PC-3 (cell line): ENCODE data around the gene POLR2B. TPM values are rescaled to one million over a fixed set of nuclear protein-coding genes. Genes with fewer than 3 reads are reported as not detected.

Experiments used
- ATAC-seq: fragments of 200-7000 bp; cut with Tn5 transposase; 2 replicates; pipeline ENCODE4 v1.9.1; 2020; ENCODE audit warnings: mild to moderate bottlenecking, moderate library complexity
- BruUV-seq: library from RNA; stranded (reverse); fragments of 400-500 nt; replicated peaks from 2 replicates; lab custom pipeline; 2021; lab: Mats Ljungman, UMichigan
- CTCF ChIA-PET: fragments of 300-600 bp; sonication (Branson Sonifier 250); formaldehyde crosslinking; loops from one replicate; lab custom pipeline; 2022; ENCODE audit warnings: antibody characterized with exemption; lab: Charles Lee
- POLR2A ChIA-PET: fragments of 300-600 bp; sonication (Branson Sonifier 250); formaldehyde crosslinking; loops from one replicate; lab custom pipeline; 2022; ENCODE audit warnings: antibody characterized with exemption; ENCODE audit not compliant: unreplicated experiment; lab: Charles Lee
- DNase-seq: peaks from one replicate; pipeline ENCODE4 v3.0.0-alpha.2; 2015
- H2AFZ ChIP-seq: fragments of 300-600 bp; sonication (generic); 2 replicates; pipeline ENCODE4 v1.6.0; 2016; ENCODE audit warnings: antibody characterized with exemption, low read length
- H3F3A ChIP-seq: fragments of 300-600 bp; sonication (generic); one replicate; pipeline ENCODE4 v1.6.0; 2017; ENCODE audit warnings: antibody characterized with exemption, low read length, control low read depth, mild to moderate bottlenecking; ENCODE audit not compliant: unreplicated experiment
- H3K27ac ChIP-seq: fragments of 300-600 bp; sonication (generic); 2 replicates; pipeline ENCODE4 v1.5.1; 2016; ENCODE audit warnings: mild to moderate bottlenecking, low read length
- H3K27me3 ChIP-seq: fragments of 300-600 bp; sonication (generic); 2 replicates; pipeline ENCODE4 v1.6.1; 2016; ENCODE audit warnings: low read length, mixed read lengths
- H3K36me3 ChIP-seq: fragments of 300-600 bp; sonication (generic); 2 replicates; pipeline ENCODE4 v1.6.1; 2016; ENCODE audit warnings: low read depth, mixed run types, low read length, mixed read lengths
- H3K4me1 ChIP-seq: fragments of 300-600 bp; sonication (generic); 2 replicates; pipeline ENCODE4 v1.5.1; 2016; ENCODE audit warnings: low read length; ENCODE audit not compliant: insufficient read depth
- H3K4me2 ChIP-seq: fragments of 300-600 bp; sonication (generic); 2 replicates; pipeline ENCODE4 v1.6.0; 2016; ENCODE audit warnings: low read length
- H3K4me3 ChIP-seq: fragments of 300-600 bp; sonication (generic); 2 replicates; pipeline ENCODE4 v1.5.1; 2016; ENCODE audit warnings: mild to moderate bottlenecking, low read length, mixed read lengths
- H3K79me2 ChIP-seq: fragments of 300-600 bp; sonication (generic); 2 replicates; pipeline ENCODE4 v1.6.1; 2017; ENCODE audit warnings: low read length, mixed read lengths
- H3K9ac ChIP-seq: fragments of 300-600 bp; sonication (generic); 2 replicates; pipeline ENCODE4 v1.6.0; 2016; ENCODE audit warnings: mild to moderate bottlenecking, low read length
- H3K9me2 ChIP-seq: fragments of 300-600 bp; sonication (generic); replicated peaks from 2 replicates; pipeline ENCODE4 v1.6.1; 2016; ENCODE audit warnings: mixed run types, low read length, mixed read lengths
- H3K9me3 ChIP-seq: fragments of 300-600 bp; sonication (generic); 2 replicates; pipeline ENCODE4 v1.6.1; 2016; ENCODE audit warnings: low read length, mixed read lengths
- H4K20me1 ChIP-seq: fragments of 300-600 bp; sonication (generic); 2 replicates; pipeline ENCODE4 v1.6.1; 2016; ENCODE audit warnings: low read length, mixed read lengths
- EZH2 ChIP-seq: fragments of 300-600 bp; sonication (generic); IDR thresholded peaks from one replicate; pipeline ENCODE4 v1.6.1; 2017; ENCODE audit warnings: antibody characterized with exemption, mild to moderate bottlenecking, low read length; ENCODE audit not compliant: unreplicated experiment
- EZH2phosphoT487 ChIP-seq: fragments of 300-600 bp; sonication (generic); IDR thresholded peaks from 2 replicates; pipeline ENCODE4 v1.6.1; 2018; ENCODE audit warnings: mild to moderate bottlenecking, antibody characterized with exemption, low read length, borderline replicate concordance
- intact Hi-C: fragments of 100-400 bp; cut with micrococcal nuclease; formaldehyde crosslinking; loops from 2 replicates; pipeline ENCODE4 v1.9.0; 2023
- total RNA-seq: library from RNA; depleted of rRNA; stranded (reverse); fragments of >200 nt; gene quantifications from 2 replicates; pipeline ENCODE4 v1.2.3, GENCODE V29; 2014
- TF ChIP-seq, protein P1 (sequence below): fragments of 300-600 bp; sonication (generic); conservative IDR thresholded peaks from 2 replicates; pipeline ENCODE4 v1.5.1; 2017; ENCODE audit warnings: antibody characterized with exemption, low read depth, mild to moderate bottlenecking, low read length

The POLR2B gene
- total RNA-seq, 1 experiment from 2014 or later: 190 TPM

DNA sequence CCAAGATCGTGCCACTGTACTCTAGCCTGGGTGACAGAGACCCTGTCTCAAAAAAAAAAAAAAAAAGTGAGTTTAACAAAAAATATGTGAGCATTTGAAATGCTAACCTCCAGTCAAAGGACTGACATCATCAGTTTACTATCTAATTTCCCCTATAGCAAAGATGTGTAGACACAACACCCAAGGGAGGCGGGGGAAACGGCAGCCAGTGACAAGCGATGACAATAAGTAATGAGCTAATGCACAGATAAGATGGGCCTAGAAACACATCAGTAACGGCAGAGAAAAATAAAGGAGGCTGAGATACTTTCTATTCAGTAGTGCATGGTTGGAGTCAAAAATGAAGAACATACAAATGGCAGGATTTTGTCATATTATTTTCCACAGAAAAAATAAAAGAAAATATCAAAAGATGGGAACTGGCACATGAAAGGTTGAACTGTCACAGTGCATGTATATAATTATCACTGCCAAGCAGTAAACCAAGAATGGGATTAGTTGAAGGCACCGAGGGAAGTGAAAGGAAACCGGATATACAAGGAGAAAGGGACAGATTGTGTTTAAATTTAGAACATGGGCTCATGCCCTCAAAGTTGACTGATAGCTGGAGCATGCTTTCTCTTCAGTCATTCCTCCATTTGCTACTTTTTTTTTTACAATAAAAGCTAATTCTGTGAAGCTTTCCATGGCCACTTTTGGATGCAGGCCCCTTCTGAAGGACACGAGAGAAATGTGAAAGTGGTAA lies 89.7 kb downstream of the POLR2B start:
- no TSS peak for BruUV-seq
- H4K20me1 ChIP-seq: no peaks in the 10 kb centered on the region
- no peak for DNase-seq
- H3K27ac ChIP-seq: no peak overlapping the region
- no peak overlapping the region for H3K4me2 ChIP-seq
- H3K79me2 ChIP-seq: no peaks in the 10 kb centered on the region
- H3K9me2 ChIP-seq: no peaks in the 10 kb centered on the region
- H3K9me3 ChIP-seq: no peaks in the 10 kb centered on the region
- no peaks in the 10 kb centered on the region for H3F3A ChIP-seq
- H2AFZ ChIP-seq: no peak overlapping the region
- TF ChIP-seq EZH2phosphoT487: no peak
- TF ChIP-seq, protein P1, sequence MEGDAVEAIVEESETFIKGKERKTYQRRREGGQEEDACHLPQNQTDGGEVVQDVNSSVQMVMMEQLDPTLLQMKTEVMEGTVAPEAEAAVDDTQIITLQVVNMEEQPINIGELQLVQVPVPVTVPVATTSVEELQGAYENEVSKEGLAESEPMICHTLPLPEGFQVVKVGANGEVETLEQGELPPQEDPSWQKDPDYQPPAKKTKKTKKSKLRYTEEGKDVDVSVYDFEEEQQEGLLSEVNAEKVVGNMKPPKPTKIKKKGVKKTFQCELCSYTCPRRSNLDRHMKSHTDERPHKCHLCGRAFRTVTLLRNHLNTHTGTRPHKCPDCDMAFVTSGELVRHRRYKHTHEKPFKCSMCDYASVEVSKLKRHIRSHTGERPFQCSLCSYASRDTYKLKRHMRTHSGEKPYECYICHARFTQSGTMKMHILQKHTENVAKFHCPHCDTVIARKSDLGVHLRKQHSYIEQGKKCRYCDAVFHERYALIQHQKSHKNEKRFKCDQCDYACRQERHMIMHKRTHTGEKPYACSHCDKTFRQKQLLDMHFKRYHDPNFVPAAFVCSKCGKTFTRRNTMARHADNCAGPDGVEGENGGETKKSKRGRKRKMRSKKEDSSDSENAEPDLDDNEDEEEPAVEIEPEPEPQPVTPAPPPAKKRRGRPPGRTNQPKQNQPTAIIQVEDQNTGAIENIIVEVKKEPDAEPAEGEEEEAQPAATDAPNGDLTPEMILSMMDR: no peak
- no peak for TF ChIP-seq EZH2
- ChIA-PET POLR2A (no interaction called here), CTCF (no interaction called here)
- H3K27me3 ChIP-seq: no peaks in the 10 kb centered on the region
- no peak overlapping the region for H3K4me3 ChIP-seq
- H3K9ac ChIP-seq: no peak overlapping the region
- intact Hi-C loops: loop anchor here (10.0 kb wide), 1 partner anchor 86 kb away; no protein-coding TSS in a partner anchor
- no peaks in the 10 kb centered on the region for H3K36me3 ChIP-seq
- peaks cover 27% of the 10 kb centered on the region for H3K4me1 ChIP-seq
- ATAC-seq: no peak

DNA sequence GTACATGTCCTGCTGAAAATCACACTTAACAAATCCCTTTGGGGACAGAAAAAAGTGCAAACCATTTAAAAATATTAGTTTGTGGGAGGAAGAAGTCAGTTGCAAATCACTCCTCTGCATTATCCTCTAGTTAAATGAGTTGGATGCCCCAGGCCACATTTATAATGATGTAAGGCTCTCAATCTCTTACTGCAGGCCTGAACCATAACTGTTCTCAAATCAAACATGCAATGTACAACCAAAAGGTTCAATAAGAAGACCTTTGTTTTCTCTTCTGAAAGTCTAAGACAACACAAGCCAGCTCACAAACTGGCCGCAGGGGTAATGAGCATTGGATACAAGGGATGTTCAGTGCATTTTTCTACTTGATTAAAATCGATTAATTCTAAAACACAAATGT lies 91.8 kb downstream of the POLR2B start:
- H3K4me2 ChIP-seq: no peak overlapping the region
- no peaks in the 10 kb centered on the region for H3K27me3 ChIP-seq
- no peaks in the 10 kb centered on the region for H3K9me2 ChIP-seq
- peak; percentile 29; the same call in 1 of the 2 replicates for ATAC-seq
- no peaks in the 10 kb centered on the region for H3K36me3 ChIP-seq
- no peaks in the 10 kb centered on the region for H3F3A ChIP-seq
- H3K4me1 ChIP-seq: peaks cover 9% of the 10 kb centered on the region; the same call in 1 of the 2 replicates
- ChIA-PET POLR2A (no interaction called here), CTCF (no interaction called here)
- no peak overlapping the region for H3K9ac ChIP-seq
- H3K27ac ChIP-seq: no peak overlapping the region
- H4K20me1 ChIP-seq: no peaks in the 10 kb centered on the region
- intact Hi-C loops: no loop called here
- H3K79me2 ChIP-seq: no peaks in the 10 kb centered on the region
- TF ChIP-seq EZH2phosphoT487: no peak
- TF ChIP-seq, protein P1: no peak
- no peak for TF ChIP-seq EZH2
- H2AFZ ChIP-seq: no peak overlapping the region
- BruUV-seq: no TSS peak
- peak; percentile 48 for DNase-seq
- H3K9me3 ChIP-seq: no peaks in the 10 kb centered on the region
- H3K4me3 ChIP-seq: no peak overlapping the region

DNA sequence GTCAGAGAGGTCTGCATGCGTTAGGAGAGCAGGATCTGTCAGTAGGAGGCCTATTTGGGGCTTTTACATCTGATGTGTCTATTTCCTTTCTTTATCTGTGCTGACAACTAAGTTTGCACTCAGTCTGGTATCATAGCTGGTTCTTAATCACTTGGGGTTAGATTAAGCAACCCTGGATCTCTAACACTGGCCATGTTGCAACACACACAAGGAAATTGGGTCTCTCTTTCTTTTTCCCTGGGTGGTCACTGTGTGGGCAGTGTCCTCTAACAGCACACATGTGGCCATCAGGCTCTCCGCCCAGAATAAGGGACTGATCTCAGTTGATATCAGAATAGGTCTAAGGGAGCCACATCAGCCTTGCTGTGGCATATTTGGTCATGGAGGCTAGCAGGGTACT lies 92.6 kb downstream of the POLR2B start:
- Histone ChIP-seq H3K27ac (no peak overlapping the region), H3K9me2 (no peaks in the 10 kb centered on the region), H3K79me2 (no peaks in the 10 kb centered on the region), H3K36me3 (no peaks in the 10 kb centered on the region), H3F3A (no peaks in the 10 kb centered on the region), H2AFZ (no peak overlapping the region), H3K9ac (no peak overlapping the region), H4K20me1 (no peaks in the 10 kb centered on the region), H3K4me2 (no peak overlapping the region), H3K4me1 (0 out of 2 replicates have a peak, but pooled peaks cover 5% of the 10 kb centered on the region), H3K4me3 (no peak overlapping the region), H3K27me3 (no peaks in the 10 kb centered on the region), H3K9me3 (no peaks in the 10 kb centered on the region)
- intact Hi-C loops: no loop called here
- ATAC-seq: no peak
- POLR2A ChIA-PET: no interaction called here
- no peak for DNase-seq
- CTCF ChIA-PET: no interaction called here
- BruUV-seq: no TSS peak
- no peak for TF ChIP-seq EZH2
- TF ChIP-seq, protein P1: no peak
- no peak for TF ChIP-seq EZH2phosphoT487
